Peyer's patch (tissue), 4 donors: ENCODE results near the gene ALOX5AP.

Experiments used
- CTCF ChIP-seq, 6 experiments: fragments of 450-650 bp in 4 of 6; fragments of 200-600 bp in 2 of 6; sonication (generic) in 1 of 6; IDR thresholded peaks; one replicate each; pipeline ENCODE4 v1.5.1; 2017 to 2019; ENCODE audit warnings: antibody characterized with exemption in 6 of 6, mild to moderate bottlenecking in 3 of 6, moderate library complexity in 1 of 6
- POLR2A ChIP-seq, 2 donors: fragments of 450-650 bp; IDR thresholded peaks; one replicate each; pipeline ENCODE4 v1.5.1; 2017; ENCODE audit warnings: antibody characterized with exemption in 2 of 2, mild to moderate bottlenecking in 2 of 2, moderate library complexity in 2 of 2

- no peak for TF ChIP-seq CTCF (IDR thresholded peaks at IDR 0.05)
- TF ChIP-seq POLR2A (IDR thresholded peaks at IDR 0.05), result no peak
Measured at GRCh38 chr13:30786648-30787047, 51.3 kb downstream of the ALOX5AP start.
